GM06990 (cell line): ENCODE data around the gene HLX.

ENCODE experiments used
- DNase-seq: peaks from one replicate; pipeline ENCODE4 v3.0.0-alpha.2; 2011; ENCODE audit not compliant: insufficient read length; ENCODE audit errors: extremely low read depth
- H3K27me3 ChIP-seq: replicated peaks from 2 replicates; pipeline ENCODE4 v1.6.0; 2011; ENCODE audit warnings: low read length; ENCODE audit not compliant: control insufficient read depth, insufficient read depth
- H3K36me3 ChIP-seq: 2 replicates; pipeline ENCODE4 v1.5.1; 2011; ENCODE audit warnings: low read length; ENCODE audit not compliant: control insufficient read depth, insufficient read depth
- H3K4me3 ChIP-seq: replicated peaks from 2 replicates; pipeline ENCODE4 v1.5.1; 2011; ENCODE audit warnings: low read depth, mild to moderate bottlenecking, control low read depth, low read length
- TF ChIP-seq, protein P1 (sequence below): IDR thresholded peaks from 2 replicates; pipeline ENCODE4 v1.5.1; 2011; ENCODE audit warnings: low read length, control low read depth, mild to moderate bottlenecking, inconsistent platforms; ENCODE audit not compliant: insufficient read depth, poor library complexity, severe bottlenecking

HLX gene

DNA sequence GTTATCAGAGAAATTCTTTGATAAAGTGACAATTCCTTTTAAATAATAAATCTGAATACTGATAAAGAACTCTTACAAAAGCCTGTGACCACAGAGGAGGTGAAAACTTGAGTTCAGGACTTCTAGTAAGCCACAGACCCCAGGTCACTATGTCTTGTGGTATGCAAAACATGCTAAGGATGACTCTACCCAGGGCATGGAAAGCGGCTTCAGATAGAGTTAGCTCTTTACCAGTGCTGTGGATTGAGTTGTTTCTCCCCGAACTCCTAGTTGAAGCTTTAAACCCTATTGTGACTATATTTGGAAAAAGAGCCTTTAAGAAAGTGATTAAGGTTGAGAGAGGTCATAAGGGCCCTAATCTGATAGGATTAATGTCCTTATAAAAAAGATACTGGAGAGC is 42.3 kb downstream of the HLX start:
- Histone ChIP-seq H3K36me3 (no peaks in the 10 kb centered on the region), H3K27me3 (no peaks in the 10 kb centered on the region), H3K4me3 (no peak overlapping the region)
- no peak for DNase-seq
- TF ChIP-seq, protein P1, sequence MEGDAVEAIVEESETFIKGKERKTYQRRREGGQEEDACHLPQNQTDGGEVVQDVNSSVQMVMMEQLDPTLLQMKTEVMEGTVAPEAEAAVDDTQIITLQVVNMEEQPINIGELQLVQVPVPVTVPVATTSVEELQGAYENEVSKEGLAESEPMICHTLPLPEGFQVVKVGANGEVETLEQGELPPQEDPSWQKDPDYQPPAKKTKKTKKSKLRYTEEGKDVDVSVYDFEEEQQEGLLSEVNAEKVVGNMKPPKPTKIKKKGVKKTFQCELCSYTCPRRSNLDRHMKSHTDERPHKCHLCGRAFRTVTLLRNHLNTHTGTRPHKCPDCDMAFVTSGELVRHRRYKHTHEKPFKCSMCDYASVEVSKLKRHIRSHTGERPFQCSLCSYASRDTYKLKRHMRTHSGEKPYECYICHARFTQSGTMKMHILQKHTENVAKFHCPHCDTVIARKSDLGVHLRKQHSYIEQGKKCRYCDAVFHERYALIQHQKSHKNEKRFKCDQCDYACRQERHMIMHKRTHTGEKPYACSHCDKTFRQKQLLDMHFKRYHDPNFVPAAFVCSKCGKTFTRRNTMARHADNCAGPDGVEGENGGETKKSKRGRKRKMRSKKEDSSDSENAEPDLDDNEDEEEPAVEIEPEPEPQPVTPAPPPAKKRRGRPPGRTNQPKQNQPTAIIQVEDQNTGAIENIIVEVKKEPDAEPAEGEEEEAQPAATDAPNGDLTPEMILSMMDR: no peak

DNA sequence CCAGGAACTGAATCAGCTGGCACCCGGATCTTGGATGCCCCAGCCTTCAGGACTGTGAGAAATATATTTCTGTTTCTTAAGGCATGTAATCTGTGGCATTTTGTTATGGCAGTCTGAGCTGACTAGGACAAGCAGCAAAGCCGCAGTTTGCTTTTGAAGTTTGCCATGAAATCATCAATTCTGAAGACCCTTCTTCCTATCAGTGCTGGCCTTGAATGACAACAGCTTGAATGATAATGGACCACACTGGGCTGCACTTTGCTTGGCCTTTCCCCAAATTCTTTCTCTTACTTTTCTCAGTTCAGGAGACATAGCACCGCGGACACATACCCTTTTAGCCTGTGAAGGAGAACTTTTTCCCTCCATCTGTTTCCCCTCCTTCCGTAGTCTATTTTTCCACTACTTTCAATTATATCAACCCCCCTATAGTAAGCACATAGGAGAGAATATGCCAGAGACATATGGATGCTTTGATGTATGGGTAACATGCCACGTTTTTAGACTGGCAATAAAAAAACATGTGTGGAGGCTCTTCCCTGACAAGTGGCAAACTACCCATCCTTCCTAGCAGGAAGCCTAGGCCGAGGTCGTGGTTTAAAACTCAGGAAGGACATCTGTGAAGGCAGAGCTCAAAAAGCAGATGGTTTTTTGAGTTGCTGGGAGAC is 42.9 kb downstream of the HLX start:
- TF ChIP-seq, protein P1: no peak
- Histone ChIP-seq H3K27me3 (no peaks in the 10 kb centered on the region), H3K36me3 (no peaks in the 10 kb centered on the region), H3K4me3 (no peak overlapping the region)
- DNase-seq: no peak

DNA sequence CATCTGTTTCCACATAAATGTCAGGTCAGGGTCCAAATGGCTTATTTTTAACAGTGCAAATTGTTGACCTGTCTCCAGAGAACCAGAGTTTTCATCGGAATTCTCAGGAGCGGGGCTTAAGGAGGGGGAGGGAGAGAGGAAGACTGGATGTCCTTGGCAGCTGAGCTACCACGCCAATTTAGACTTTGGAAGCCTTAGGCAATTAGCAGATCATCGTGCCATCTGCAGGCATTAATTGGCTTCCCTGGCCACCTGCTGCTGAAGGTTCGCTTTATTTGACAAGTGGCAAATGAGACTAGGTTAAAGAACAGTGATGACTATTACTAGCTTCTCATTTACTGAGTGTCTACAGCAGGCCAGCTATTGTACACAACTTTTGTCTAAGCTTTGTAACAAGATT is 43.7 kb downstream of the HLX start:
- no peak for DNase-seq

DNA sequence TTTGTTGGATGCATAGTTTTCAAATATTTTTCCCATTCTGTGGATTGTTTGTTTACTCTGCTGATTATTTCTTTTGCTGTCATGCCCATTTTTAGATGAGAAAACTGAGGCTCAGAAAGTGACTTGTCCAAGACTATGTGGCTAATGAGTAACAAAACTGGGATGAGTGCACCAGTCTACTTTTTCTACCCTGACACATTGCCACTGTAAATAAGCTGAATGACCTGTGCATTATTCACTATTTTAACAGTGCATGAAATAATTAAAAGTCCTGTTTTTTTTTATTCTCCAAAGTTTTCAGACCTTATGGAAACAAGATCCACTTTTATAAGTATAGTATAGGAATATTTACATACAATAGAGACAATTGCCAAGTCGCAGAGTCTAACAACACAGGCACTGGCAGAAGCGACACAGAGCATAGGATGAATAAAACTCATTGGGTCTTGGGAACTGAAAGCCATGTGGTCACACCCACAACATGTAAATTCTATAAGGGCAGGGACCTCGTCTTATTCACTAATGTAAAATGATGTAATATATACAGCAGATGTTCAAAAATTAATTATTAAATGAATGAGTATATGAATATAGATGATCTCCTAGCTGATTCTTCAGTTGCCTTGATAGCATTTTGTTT is 45.2 kb downstream of the HLX start:
- TF ChIP-seq, protein P1: no peak
- Histone ChIP-seq H3K36me3 (no peaks in the 10 kb centered on the region), H3K4me3 (no peak overlapping the region), H3K27me3 (no peaks in the 10 kb centered on the region)
- DNase-seq: no peak

More for the DNA sequence above, 43.7 kb downstream of the HLX start:
- Histone ChIP-seq H3K36me3 (no peaks in the 10 kb centered on the region), H3K27me3 (no peaks in the 10 kb centered on the region), H3K4me3 (no peak overlapping the region)
- TF ChIP-seq, protein P1: no peak

DNA sequence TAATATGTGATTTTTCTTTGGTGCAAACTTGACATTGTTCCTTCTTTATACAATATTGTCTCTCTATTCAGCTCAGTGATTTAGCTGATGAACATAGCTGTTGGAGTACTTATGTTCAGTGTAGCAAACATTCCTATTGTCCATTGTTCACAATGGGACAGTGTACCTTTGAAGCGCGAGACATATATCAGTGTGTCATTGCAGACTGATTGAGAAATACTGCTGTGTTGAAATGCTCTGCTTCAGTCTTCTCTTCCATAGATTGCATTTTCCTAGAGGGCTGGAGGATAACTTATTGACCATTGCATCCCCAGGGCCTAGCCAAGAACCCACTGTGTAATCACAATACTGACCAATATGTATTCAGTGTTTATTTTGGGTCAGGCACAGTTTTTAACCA is 46.5 kb downstream of the HLX start:
- H3K4me3 ChIP-seq: no peak overlapping the region
- H3K27me3 ChIP-seq: no peaks in the 10 kb centered on the region
- DNase-seq: no peak
- TF ChIP-seq, protein P1: no peak
- no peaks in the 10 kb centered on the region for H3K36me3 ChIP-seq

DNA sequence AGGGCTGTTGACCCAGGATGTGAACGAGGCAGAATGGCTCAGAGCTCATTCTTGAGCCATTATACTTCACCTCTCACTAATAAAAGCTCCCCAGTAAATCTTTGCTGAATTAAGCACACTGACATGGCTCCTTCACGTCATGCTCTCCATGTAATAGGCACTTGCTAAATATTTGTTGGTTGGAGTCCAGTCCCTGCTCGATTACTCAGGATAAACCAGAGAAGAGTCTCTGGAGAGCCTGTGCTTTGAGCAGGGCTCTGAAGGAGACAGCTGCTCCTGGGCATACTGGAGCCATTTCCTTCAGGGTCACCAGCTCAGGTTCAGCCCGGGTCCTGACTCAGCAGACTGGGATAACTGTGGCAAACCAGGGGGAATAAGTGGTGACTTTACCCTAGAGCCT is 46.9 kb downstream of the HLX start:
- Histone ChIP-seq H3K4me3 (no peak overlapping the region), H3K36me3 (no peaks in the 10 kb centered on the region), H3K27me3 (no peaks in the 10 kb centered on the region)
- TF ChIP-seq, protein P1: no peak
- DNase-seq: no peak
